ENCODE data around the gene BASP1.

BASP1 gene

DNA sequence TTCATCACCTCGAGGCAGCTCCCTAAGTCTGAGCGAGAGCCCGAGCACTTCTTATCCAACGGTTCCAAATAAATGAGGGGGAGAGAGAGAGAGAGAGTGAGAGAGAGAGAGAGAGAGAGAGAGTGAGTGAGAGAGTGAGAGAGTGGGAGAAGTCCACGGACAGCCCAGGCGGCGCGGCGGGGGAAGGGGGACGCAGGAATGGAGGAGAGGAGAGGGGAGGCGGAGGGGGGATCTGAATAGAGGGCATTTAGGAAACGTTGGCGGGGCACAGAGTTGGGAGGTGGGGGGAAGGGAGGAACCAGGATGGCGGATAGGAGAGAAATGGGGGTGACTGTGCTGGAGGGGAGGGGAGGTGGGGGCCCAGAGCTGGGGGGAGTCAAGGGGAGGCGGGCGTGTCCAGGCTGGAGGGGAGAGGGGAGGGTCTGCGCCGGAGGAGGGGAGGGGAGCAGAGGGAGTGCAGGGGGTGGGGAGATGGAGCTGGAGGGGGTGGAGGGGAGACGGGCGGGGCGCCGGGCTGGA lies 398 bp upstream of the BASP1 start:
- H3K4me1 ChIP-seq (ENCODE audit: control insufficient read depth in 1 of 2, insufficient read depth in 2 of 2, low read length in 2 of 2): peaks cover 0 to 18% of the 10 kb centered on the region in 2 donors
- peak overlapping the region; percentile 43 to 69 for H3K4me3 ChIP-seq (ENCODE audit: low read depth in 1 of 2, low read length in 2 of 2)
- H3K27me3 ChIP-seq (ENCODE audit: low read depth, low read length): peaks cover 11% of the 10 kb centered on the region
- no peaks in the 10 kb centered on the region for H3K9me3 ChIP-seq (ENCODE audit: control insufficient read depth in 1 of 2, low read length in 2 of 2)
- H3K27ac ChIP-seq (ENCODE audit: low read length): no peak overlapping the region
- no peaks in the 10 kb centered on the region for H3K36me3 ChIP-seq (ENCODE audit: control insufficient read depth in 1 of 2, insufficient read depth in 2 of 2, low read length in 2 of 2)

DNA sequence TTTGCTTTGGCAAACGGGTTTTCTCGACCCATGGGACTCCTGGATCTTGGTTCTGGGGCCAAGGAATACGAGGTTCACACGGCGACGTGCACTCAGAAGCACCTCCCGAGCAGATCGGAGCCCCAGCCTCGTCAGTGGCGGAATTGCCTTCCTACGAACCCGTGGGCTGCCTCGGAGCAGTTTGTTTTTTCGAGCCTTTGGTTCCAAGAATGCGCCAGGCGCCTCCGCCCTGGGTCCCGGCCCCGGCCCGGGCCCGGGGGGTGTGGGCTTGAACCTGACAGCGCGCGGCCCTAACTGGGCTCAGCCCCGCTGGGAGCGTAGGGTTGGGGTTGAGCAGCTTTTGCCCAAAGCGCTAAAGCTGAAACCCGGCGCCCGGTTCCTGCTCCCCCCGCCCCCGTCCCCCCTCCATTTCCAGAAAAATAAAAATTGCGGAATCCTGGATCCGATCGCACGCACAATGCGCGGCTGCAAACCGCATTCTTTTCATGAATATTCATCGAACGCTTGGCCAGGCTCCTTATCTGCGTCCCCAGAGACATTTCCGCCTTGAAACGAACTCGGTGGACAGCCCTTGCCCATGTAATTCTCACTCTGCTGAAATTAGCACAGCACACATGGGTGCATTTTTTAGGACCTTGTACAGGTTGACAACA lies 1.0 kb downstream of the BASP1 start:
- no peaks in the 10 kb centered on the region for H3K9me3 ChIP-seq (ENCODE audit: control insufficient read depth in 1 of 2, low read length in 2 of 2)
- peak overlapping the region; percentile 41 for H3K27ac ChIP-seq (ENCODE audit: low read length)
- H3K36me3 ChIP-seq (ENCODE audit: control insufficient read depth in 1 of 2, insufficient read depth in 2 of 2, low read length in 2 of 2): no peaks in the 10 kb centered on the region
- peaks cover 11% of the 10 kb centered on the region for H3K27me3 ChIP-seq (ENCODE audit: low read depth, low read length)
- peak overlapping the region; percentile 60 to 69 for H3K4me3 ChIP-seq (ENCODE audit: low read depth in 1 of 2, low read length in 2 of 2)
- H3K4me1 ChIP-seq (ENCODE audit: control insufficient read depth in 1 of 2, insufficient read depth in 2 of 2, low read length in 2 of 2): peaks cover 0 to 18% of the 10 kb centered on the region in 2 donors

DNA sequence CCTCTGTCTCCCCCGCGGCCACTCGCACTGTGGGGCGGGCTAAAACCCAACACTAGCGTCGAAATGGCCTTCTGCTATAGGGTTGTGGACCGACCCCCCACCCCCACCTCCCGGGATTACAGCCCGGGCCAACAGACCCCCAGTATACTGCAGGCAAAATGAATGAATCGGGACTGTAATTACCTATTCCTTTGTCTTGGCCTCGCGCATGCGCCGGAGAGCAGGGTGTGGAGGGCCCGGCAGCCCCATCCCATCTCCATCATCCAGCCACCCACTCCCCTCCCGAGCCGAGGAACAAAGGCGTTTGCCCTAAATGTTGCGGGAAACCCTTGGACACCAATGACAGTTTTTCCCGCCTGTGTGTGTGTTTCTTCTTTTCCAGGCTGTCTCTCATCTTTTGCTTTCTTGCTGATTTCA lies 1.6 kb downstream of the BASP1 start:
- no peaks in the 10 kb centered on the region for H3K9me3 ChIP-seq (ENCODE audit: control insufficient read depth in 1 of 2, low read length in 2 of 2)
- peaks cover 0 to 18% of the 10 kb centered on the region in 2 donors for H3K4me1 ChIP-seq (ENCODE audit: control insufficient read depth in 1 of 2, insufficient read depth in 2 of 2, low read length in 2 of 2)
- no peaks in the 10 kb centered on the region for H3K36me3 ChIP-seq (ENCODE audit: control insufficient read depth in 1 of 2, insufficient read depth in 2 of 2, low read length in 2 of 2)
- peak overlapping the region; percentile 60 to 69 for H3K4me3 ChIP-seq (ENCODE audit: low read depth in 1 of 2, low read length in 2 of 2)
- no peak overlapping the region for H3K27ac ChIP-seq (ENCODE audit: low read length)
- peaks cover 11% of the 10 kb centered on the region for H3K27me3 ChIP-seq (ENCODE audit: low read depth, low read length)

DNA sequence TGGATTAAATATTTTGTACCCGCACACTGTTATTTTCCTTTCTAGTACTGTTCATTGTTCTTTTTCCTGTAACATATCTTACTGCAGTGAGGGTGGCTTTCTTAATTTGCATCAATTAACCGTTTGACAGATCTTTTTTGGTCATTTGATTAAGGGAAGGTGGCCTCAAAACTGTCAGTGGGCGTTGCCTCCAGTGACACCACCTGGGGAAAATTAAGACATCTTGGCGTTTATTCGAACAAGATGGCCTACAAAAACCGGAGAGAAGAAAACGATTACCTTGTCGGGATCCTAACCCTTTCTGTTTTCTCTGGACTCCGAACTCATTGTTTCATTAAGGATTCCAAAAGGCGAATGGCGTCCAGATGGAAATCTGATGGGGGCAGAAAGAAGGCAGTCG lies 2.0 kb downstream of the BASP1 start:
- Histone ChIP-seq H3K36me3 (ENCODE audit: control insufficient read depth in 1 of 2, insufficient read depth in 2 of 2, low read length in 2 of 2) (no peaks in the 10 kb centered on the region), H3K27ac (ENCODE audit: low read length) (no peak overlapping the region), H3K9me3 (ENCODE audit: control insufficient read depth in 1 of 2, low read length in 2 of 2) (no peaks in the 10 kb centered on the region), H3K4me1 (ENCODE audit: control insufficient read depth in 1 of 2, insufficient read depth in 2 of 2, low read length in 2 of 2) (peaks cover 0 to 18% of the 10 kb centered on the region in 2 donors), H3K4me3 (ENCODE audit: low read depth in 1 of 2, low read length in 2 of 2) (peak overlapping the region; percentile 60 to 69), H3K27me3 (ENCODE audit: low read depth, low read length) (peaks cover 11% of the 10 kb centered on the region)

DNA sequence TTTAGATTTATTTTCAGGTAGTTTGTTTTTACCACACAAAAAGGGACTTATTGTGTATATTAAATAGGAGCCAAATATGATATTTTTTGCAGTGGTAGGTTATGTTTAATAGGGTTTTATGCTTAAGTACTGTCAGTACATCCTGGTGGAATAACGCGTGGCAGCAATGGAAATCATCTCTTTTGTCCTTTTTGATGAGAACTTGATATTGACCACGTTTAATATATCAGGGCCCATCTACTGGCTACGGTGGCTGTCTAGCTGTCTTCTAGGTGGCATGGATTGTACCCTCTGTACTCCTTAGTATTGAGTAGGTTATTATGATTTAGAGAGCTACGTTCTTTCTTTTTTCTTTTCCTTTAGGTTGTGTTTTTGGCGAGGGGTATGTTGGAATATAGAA lies 2.6 kb downstream of the BASP1 start:
- peaks cover 11% of the 10 kb centered on the region for H3K27me3 ChIP-seq (ENCODE audit: low read depth, low read length)
- H3K9me3 ChIP-seq (ENCODE audit: control insufficient read depth in 1 of 2, low read length in 2 of 2): no peaks in the 10 kb centered on the region
- no peak overlapping the region for H3K4me3 ChIP-seq (ENCODE audit: low read depth in 1 of 2, low read length in 2 of 2)
- no peaks in the 10 kb centered on the region for H3K36me3 ChIP-seq (ENCODE audit: control insufficient read depth in 1 of 2, insufficient read depth in 2 of 2, low read length in 2 of 2)
- no peak overlapping the region for H3K27ac ChIP-seq (ENCODE audit: low read length)
- H3K4me1 ChIP-seq (ENCODE audit: control insufficient read depth in 1 of 2, insufficient read depth in 2 of 2, low read length in 2 of 2): peaks cover 0 to 18% of the 10 kb centered on the region in 2 donors

DNA sequence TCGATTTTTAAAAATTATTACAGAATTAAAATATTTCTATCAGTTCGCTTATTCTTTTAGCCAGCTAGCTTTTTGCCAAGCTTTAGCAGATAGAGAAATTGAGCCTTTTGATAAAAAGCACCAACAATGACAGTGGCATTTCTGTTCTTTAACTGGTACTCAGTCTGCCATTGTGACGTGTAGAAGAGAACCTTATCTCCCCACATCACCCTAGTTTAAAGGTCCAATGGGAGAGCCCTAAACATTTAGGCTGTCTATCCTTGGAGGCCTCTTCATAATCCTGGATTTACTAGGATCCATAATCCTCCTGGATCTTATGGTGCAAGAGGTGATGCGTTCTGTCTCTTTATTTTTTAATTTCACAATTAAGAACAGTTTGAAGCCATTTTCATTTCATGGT lies 3.0 kb downstream of the BASP1 start:
- H3K4me3 ChIP-seq (ENCODE audit: low read depth in 1 of 2, low read length in 2 of 2): no peak overlapping the region
- no peaks in the 10 kb centered on the region for H3K9me3 ChIP-seq (ENCODE audit: control insufficient read depth in 1 of 2, low read length in 2 of 2)

DNA sequence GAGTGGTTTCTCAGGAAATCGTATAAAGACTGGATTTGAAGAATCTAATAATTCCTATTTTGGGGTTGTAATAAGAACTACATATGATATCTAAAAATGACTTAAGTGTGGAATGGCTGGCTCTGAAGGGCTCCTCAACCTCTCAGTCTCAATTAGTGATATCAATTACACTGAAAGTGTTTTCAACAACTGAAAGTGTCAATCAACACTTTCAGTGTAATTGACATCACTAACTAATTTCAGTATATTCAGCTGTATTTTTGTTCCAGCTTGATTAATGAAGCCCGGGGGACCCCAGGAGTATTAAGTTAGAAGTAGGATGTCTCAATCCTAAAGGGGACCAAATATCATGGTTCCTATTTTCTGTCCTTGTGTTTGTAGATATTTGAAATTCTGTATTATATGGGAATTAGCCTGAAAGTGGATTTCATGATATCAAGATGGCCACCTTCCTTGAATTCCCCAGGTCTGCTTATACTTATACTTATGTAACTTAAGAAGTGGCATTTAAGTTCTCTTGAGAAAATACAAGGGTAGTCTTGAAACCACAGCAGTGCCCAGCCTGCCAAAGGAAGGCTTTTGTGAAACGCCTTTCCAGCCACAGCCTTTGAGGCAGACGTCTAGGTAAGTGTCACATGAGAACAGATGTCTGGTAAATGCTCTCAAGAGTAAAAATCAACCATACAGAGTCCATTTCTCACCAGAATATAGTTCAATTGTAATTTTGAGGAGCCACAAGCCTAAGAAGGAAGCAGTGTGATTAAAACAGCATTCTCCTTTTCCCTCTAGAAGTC lies 4.6 kb downstream of the BASP1 start:
- Histone ChIP-seq H3K4me3 (ENCODE audit: low read depth in 1 of 2, low read length in 2 of 2) (no peak overlapping the region), H3K9me3 (ENCODE audit: control insufficient read depth in 1 of 2, low read length in 2 of 2) (no peaks in the 10 kb centered on the region), H3K36me3 (ENCODE audit: control insufficient read depth in 1 of 2, insufficient read depth in 2 of 2, low read length in 2 of 2) (no peaks in the 10 kb centered on the region), H3K27ac (ENCODE audit: low read length) (no peak overlapping the region), H3K4me1 (ENCODE audit: control insufficient read depth in 1 of 2, insufficient read depth in 2 of 2, low read length in 2 of 2) (peaks cover 0 to 12% of the 10 kb centered on the region in 2 donors), H3K27me3 (ENCODE audit: low read depth, low read length) (peaks cover 11% of the 10 kb centered on the region)

More for the DNA sequence above, 3.0 kb downstream of the BASP1 start:
- H3K27me3 ChIP-seq (ENCODE audit: low read depth, low read length): peaks cover 11% of the 10 kb centered on the region
- H3K27ac ChIP-seq (ENCODE audit: low read length): no peak overlapping the region
- peaks cover 0 to 18% of the 10 kb centered on the region in 2 donors for H3K4me1 ChIP-seq (ENCODE audit: control insufficient read depth in 1 of 2, insufficient read depth in 2 of 2, low read length in 2 of 2)
- no peaks in the 10 kb centered on the region for H3K36me3 ChIP-seq (ENCODE audit: control insufficient read depth in 1 of 2, insufficient read depth in 2 of 2, low read length in 2 of 2)

DNA sequence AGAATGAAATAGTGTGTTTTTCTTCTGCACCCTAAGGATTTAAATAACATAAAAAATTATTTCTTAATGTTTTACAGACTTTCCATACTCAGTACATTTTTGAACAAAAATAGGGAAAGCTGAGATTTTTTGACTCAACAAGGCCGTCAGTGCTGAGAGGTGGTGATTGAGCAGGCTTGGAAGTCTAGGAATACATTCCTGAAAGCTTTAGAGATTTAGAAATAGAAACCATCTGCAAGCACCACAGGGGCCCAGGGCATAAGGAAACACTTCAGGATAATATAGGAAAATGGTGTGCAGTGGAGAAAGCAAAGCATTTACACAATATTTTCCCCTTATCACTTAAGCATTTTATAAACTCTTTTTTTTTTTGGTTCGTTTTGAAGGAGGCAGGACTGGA lies 5.2 kb downstream of the BASP1 start:
- H3K4me3 ChIP-seq (ENCODE audit: low read depth in 1 of 2, low read length in 2 of 2): no peak overlapping the region
- H3K27ac ChIP-seq (ENCODE audit: low read length): no peak overlapping the region
- H3K4me1 ChIP-seq (ENCODE audit: control insufficient read depth in 1 of 2, insufficient read depth in 2 of 2, low read length in 2 of 2): peaks cover 0 to 12% of the 10 kb centered on the region in 2 donors
- no peaks in the 10 kb centered on the region for H3K36me3 ChIP-seq (ENCODE audit: control insufficient read depth in 1 of 2, insufficient read depth in 2 of 2, low read length in 2 of 2)
- peaks cover 11% of the 10 kb centered on the region for H3K27me3 ChIP-seq (ENCODE audit: low read depth, low read length)
- no peaks in the 10 kb centered on the region for H3K9me3 ChIP-seq (ENCODE audit: control insufficient read depth in 1 of 2, low read length in 2 of 2)

DNA sequence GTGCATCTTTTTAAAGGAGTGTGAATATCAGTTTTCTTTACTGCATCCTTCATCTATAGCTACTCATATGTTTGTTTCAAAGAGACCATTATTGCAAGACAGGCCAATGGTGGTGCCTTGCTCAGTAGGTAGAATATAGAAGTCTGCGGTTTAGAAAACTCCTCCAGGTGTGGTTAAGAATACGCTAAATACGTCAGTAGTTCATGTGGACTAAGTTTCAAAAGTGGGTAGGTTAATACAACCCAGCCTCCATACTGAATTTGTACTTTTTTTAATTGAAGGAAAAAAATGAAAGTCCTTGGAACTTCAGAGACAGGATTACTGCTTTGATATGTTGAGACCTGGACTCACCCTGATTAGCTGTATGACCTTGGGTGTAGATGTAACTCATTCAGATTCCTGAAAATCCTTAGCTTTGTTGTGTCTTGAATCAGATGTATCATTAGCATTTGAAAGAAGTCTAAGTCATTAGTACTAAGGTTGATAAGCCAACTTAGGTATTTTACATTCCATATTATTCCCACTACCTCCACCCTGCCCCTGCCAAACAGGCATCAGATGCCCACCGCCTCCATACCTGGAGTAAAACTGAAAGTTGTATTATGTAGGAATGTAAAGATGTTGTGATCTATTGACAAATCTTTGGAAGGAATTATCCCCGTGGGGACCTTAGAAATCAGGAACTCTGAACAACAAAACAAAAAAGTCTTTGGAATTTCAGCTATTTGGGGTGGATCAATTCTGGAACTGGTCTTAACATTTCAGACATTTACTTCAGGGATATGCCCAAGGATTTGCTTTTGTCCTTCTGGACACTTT lies 6.1 kb downstream of the BASP1 start:
- no peak overlapping the region for H3K4me3 ChIP-seq (ENCODE audit: low read depth in 1 of 2, low read length in 2 of 2)

DNA sequence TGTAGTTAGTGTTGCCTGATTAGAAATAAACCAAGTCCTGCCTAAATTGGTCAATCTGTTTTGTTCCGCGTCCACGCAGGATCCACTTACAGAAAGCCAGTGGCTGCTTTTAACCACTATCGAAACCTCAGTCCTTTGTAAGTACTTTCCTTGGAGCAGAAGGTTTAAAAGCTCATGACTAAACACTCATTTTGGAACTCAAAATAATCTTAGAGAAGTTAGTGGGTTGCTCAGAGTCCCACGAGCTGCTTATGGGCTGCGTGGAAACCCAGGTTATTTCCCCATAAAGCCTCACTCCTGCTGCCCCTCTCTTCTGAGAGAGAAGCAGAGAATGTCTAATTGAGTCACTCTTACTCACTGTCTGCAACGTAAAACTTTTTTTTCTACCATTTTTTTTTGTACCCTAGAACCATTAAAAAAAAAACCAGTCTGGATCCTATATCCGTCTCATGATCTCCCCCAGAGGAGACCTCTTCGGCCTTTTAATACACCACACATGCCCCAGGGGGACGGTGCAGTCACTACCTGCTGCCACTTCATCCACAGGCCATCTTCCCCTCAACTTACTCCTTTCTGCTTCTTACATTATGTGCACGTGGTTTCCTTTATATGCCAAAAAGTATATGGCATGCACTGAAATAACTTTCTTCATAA lies 7.6 kb downstream of the BASP1 start:
- Histone ChIP-seq H3K36me3 (ENCODE audit: control insufficient read depth in 1 of 2, insufficient read depth in 2 of 2, low read length in 2 of 2) (no peaks in the 10 kb centered on the region), H3K4me1 (ENCODE audit: control insufficient read depth in 1 of 2, insufficient read depth in 2 of 2, low read length in 2 of 2) (no peaks in the 10 kb centered on the region), H3K27ac (ENCODE audit: low read length) (no peak overlapping the region), H3K4me3 (ENCODE audit: low read depth in 1 of 2, low read length in 2 of 2) (no peak overlapping the region), H3K27me3 (ENCODE audit: low read depth, low read length) (no peaks in the 10 kb centered on the region), H3K9me3 (ENCODE audit: control insufficient read depth in 1 of 2, low read length in 2 of 2) (no peaks in the 10 kb centered on the region)

More for the DNA sequence above, 6.1 kb downstream of the BASP1 start:
- no peaks in the 10 kb centered on the region for H3K36me3 ChIP-seq (ENCODE audit: control insufficient read depth in 1 of 2, insufficient read depth in 2 of 2, low read length in 2 of 2)
- H3K27ac ChIP-seq (ENCODE audit: low read length): no peak overlapping the region
- peaks cover 0 to 5% of the 10 kb centered on the region in 2 donors for H3K4me1 ChIP-seq (ENCODE audit: control insufficient read depth in 1 of 2, insufficient read depth in 2 of 2, low read length in 2 of 2)
- H3K27me3 ChIP-seq (ENCODE audit: low read depth, low read length): peaks cover 8% of the 10 kb centered on the region
- H3K9me3 ChIP-seq (ENCODE audit: control insufficient read depth in 1 of 2, low read length in 2 of 2): no peaks in the 10 kb centered on the region

Measured in muscle layer of duodenum (tissue), 2 donors.